ENCODE measurements around the gene TRIM50.
"Not testable (repeated sequence)": the region's sequence is repeated elsewhere in the genome, so short reads cannot be mapped to it uniquely, and the experiment has no call there.

Gene TRIM50

DNA sequence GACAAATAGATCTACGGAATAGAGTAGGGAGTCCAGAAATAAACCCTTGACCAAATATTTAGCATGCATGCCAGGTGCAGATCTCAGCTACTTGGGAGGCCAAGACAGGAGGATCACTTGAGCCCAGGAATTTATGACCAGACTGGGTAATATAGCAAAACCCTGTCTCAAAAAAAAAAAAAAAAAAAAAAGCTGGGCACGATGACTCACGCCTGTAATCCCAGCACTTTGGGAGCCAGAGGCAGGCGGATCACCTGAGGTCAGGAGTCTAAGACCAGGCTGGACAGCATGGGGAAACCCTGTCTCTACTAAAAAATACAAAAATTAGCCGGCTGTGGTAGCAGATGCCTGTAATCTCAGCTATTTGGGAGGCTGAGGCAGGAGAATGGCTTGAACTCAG lies 50.7 kb downstream of the TRIM50 start:
- H4K20me1 ChIP-seq; H3K27me3 ChIP-seq; H3K9ac ChIP-seq; H3K4me2 ChIP-seq; H3K27ac ChIP-seq; H3K9me3 ChIP-seq (replicated peaks in 1 of 11); H3K4me3 ChIP-seq; H3K36me3 ChIP-seq; H3K4me1 ChIP-seq: not testable (repeated sequence)

DNA sequence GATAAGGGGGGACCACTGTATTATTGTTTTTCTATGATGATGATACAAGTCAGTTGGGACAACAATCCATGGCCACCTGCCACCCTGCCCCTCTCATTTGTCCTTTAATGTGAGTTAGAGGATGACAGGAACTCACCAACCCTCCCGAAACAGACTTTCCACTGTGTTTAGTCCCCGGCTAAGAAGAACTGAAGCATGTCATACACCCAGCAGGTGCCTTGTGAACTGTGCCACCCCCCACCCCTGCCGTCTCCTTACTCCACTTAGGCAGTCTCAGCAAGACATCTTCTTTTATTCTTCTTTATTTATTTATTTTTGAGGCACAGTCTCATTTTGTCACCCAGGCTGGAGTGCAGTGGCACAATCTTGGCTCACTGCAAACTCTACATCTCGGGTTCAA lies 60.1 kb downstream of the TRIM50 start:
- Histone ChIP-seq H3K9ac (peak overlapping the region in 4 of 11 experiments; percentile 48 to 75 (median 63); a peak in 8 of 22 replicates), H3K4me2 (peak overlapping the region in 9 of 11 experiments; percentile 21 to 51 (median 44); a peak in 12 of 22 replicates), H3K4me1 (peaks cover 0 to 23% (median 10%) of the 10 kb centered on the region in 10 experiments; a peak in 14 of 20 replicates), H3K27ac (peak overlapping the region in 7 of 11 experiments; percentile 59 to 89 (median 72); a peak in 13 of 22 replicates)
- H3K27me3 ChIP-seq; H3K4me3 ChIP-seq; H4K20me1 ChIP-seq; H3K36me3 ChIP-seq; H3K9me3 ChIP-seq (replicated peaks in 1 of 11): not testable (repeated sequence)

DNA sequence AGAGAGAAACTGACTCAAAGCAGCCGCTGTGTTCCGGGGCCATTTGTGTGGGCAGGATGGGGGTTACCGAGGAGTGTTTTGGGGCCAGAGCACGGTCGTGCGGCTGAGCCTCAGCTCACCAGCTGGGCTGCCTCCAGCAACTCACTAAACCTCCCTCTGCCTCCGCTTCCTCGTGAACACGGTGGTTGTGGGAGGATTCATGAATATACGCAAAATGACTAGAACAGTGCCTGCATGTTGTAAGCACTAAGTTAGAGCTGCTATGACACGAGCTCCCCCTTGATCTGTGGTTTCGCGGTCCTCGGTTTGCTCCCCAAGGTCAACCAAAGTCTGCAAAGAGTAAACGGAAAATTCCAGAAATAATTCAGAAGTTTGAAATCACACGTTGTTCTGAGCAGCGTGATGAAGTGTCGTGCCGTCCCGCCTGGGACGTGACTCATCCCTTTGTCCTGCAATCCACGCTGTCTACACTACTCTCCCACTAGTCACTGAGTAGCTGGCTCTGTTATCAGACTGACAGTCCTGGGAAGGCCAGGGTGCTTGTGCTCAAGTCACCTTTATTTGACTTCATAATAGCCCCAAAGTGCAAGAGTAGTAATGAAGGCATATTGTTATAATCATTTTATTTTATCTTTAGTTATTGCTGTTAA lies 61.0 kb downstream of the TRIM50 start:
- H3K9me3 ChIP-seq (replicated peaks in 1 of 11); H3K9ac ChIP-seq; H3K36me3 ChIP-seq; H3K4me2 ChIP-seq; H3K4me3 ChIP-seq; H4K20me1 ChIP-seq; H3K27ac ChIP-seq; H3K27me3 ChIP-seq: not testable (repeated sequence)
- peaks cover 0 to 25% (median 11%) of the 10 kb centered on the region in 10 experiments; a peak in 14 of 20 replicates for H3K4me1 ChIP-seq

All from BLaER1 treated with 17β-estradiol and CSF1 and Interleukin-3, amounts not matched to agents 10 nM and 100 nM (cell line).